Measurements from ENCODE around the gene PPP1R3A.

The PPP1R3A gene

GRCh38 chr7:113872981-113873380 is 45.8 kb downstream of the PPP1R3A start:
- ChIA-PET CTCF (interaction anchor here (1.6 kb wide), 1 partner anchor 9 kb away, joined by 3 read pairs; no protein-coding TSS in a partner anchor), POLR2A (no interaction called here)
- no peaks in the 10 kb centered on the region for H3K9me3 ChIP-seq (ENCODE audit: control insufficient read depth, insufficient read depth, low read depth, low read length)
- H3K4me3 ChIP-seq (ENCODE audit: low read depth, low read length): no peak overlapping the region
- no peak overlapping the region for H3K27ac ChIP-seq (ENCODE audit: extremely low read depth, low read depth, low read length)
- no peaks in the 10 kb centered on the region for H3K36me3 ChIP-seq (ENCODE audit: control insufficient read depth in 2 of 2, insufficient read depth in 1 of 2, low read length in 2 of 2)
- TF ChIP-seq ZBTB11 (tag by site-specific recombination; conservative IDR thresholded peaks at IDR 0.05; ENCODE audit: low read depth): no peak
- TF ChIP-seq ZNF747 (tag by site-specific recombination; IDR thresholded peaks at IDR 0.05): no peak
- no peak for TF ChIP-seq ZNF777 (tag by site-specific recombination; IDR thresholded peaks at IDR 0.05; ENCODE audit: borderline replicate concordance)
- no peak for TF ChIP-seq ZNF837 (tag by site-specific recombination; IDR thresholded peaks at IDR 0.05)
- no peak for TF ChIP-seq ZBTB7A (tag by site-specific recombination; IDR thresholded peaks at IDR 0.05; ENCODE audit: low read depth)
- no peak for TF ChIP-seq ZSCAN16 (tag by site-specific recombination; IDR thresholded peaks at IDR 0.05)
- TF ChIP-seq ZNF121 (tag by site-specific recombination; IDR thresholded peaks at IDR 0.05): no peak
- TF ChIP-seq PRDM6 (tag by site-specific recombination; IDR thresholded peaks at IDR 0.05): no peak
- H3K4me1 ChIP-seq (ENCODE audit: control insufficient read depth, insufficient read depth, low read length): no peaks in the 10 kb centered on the region

- ChIA-PET CTCF (no interaction called here), POLR2A (no interaction called here)
- no peaks in the 10 kb centered on the region for H3K36me3 ChIP-seq (ENCODE audit: control insufficient read depth in 2 of 2, insufficient read depth in 1 of 2, low read length in 2 of 2)
- no peak overlapping the region for H3K4me3 ChIP-seq (ENCODE audit: low read depth, low read length)
- H3K27ac ChIP-seq (ENCODE audit: extremely low read depth, low read depth, low read length): no peak overlapping the region
- no peaks in the 10 kb centered on the region for H3K4me1 ChIP-seq (ENCODE audit: control insufficient read depth, insufficient read depth, low read length)
- H3K9me3 ChIP-seq (ENCODE audit: control insufficient read depth, insufficient read depth, low read depth, low read length): no peaks in the 10 kb centered on the region
- TF ChIP-seq ZFP3 (tag by site-specific recombination; IDR thresholded peaks at IDR 0.05; ENCODE audit: low read depth): no peak
- no peak for TF ChIP-seq ZNF670 (tag by site-specific recombination; IDR thresholded peaks at IDR 0.05; ENCODE audit: low read depth)
- no peak for TF ChIP-seq ZBTB8A (tag by site-specific recombination; IDR thresholded peaks at IDR 0.05)
- TF ChIP-seq ZNF707 (tag by site-specific recombination; IDR thresholded peaks at IDR 0.05): no peak
- no peak for TF ChIP-seq ZNF549 (tag by site-specific recombination; IDR thresholded peaks at IDR 0.05)
- TF ChIP-seq ZNF202 (tag by site-specific recombination; IDR thresholded peaks at IDR 0.05; ENCODE audit: borderline replicate concordance): no peak
- TF ChIP-seq ZNF2 (tag by site-specific recombination; IDR thresholded peaks at IDR 0.05): no peak
- TF ChIP-seq TRIM28 (IDR thresholded peaks at IDR 0.05; ENCODE audit: borderline replicate concordance, low read length): no peak
- TF ChIP-seq ZSCAN30 (tag by site-specific recombination; IDR thresholded peaks at IDR 0.05): no peak
- no peak for TF ChIP-seq ZNF623 (tag by site-specific recombination; IDR thresholded peaks at IDR 0.05)
- no peak for TF ChIP-seq ZNF837 (tag by site-specific recombination; IDR thresholded peaks at IDR 0.05)
- TF ChIP-seq CTCF (tag by site-specific recombination; IDR thresholded peaks at IDR 0.05): no peak
- TF ChIP-seq ZNF175 (tag by site-specific recombination; IDR thresholded peaks at IDR 0.05): no peak
Measured at GRCh38 chr7:113867325-113867724, 51.5 kb downstream of the PPP1R3A start.
